Endothelial cell of umbilical vein (primary cell): ENCODE data around the gene ZNF81. TPM values are rescaled to one million over a fixed set of nuclear protein-coding genes. Genes with fewer than 3 reads are reported as not detected.

Experiments
- BruUV-seq: library from RNA; stranded (reverse); fragments of 400-500 nt; replicated peaks from 2 replicates; lab custom pipeline; 2021; lab: Mats Ljungman, UMichigan
- CTCF ChIA-PET: fragments of 300-600, 350-600 bp; sonication (Branson Sonifier 250); formaldehyde crosslinking; loops from one replicate; lab custom pipeline; 2021; ENCODE audit warnings: antibody characterized with exemption, inconsistent platforms; lab: Charles Lee
- POLR2A ChIA-PET: fragments of 300-600, 350-600 bp; sonication (Branson Sonifier 250); formaldehyde crosslinking; loops from one replicate; lab custom pipeline; 2021; ENCODE audit warnings: antibody characterized with exemption, inconsistent platforms; lab: Charles Lee
- DNase-seq: peaks from one replicate; pipeline ENCODE4 v3.0.0-alpha.2; 2011; ENCODE audit warnings: low read depth, low spot score
- FAIRE-seq: peaks from 2 replicates; lab custom pipeline; 2011; peaks lifted over from hg19 to GRCh38; lab: Jason Lieb, UNC
- H2AFZ ChIP-seq: 2 replicates; pipeline ENCODE4 v1.6.0; 2012; ENCODE audit warnings: low read depth, low read length, control low read depth, inconsistent platforms
- H3K27ac ChIP-seq: 2 replicates; pipeline ENCODE4 v1.5.1; 2011; ENCODE audit warnings: low read depth, mild to moderate bottlenecking, control low read depth, low read length, moderate library complexity; ENCODE audit not compliant: insufficient read depth
- H3K27me3 ChIP-seq, 2 experiments: 2 replicates each; pipeline versions ENCODE4 v1.6.0 to v1.6.1; 2011; ENCODE audit warnings: low read length in 2 of 2, mixed read lengths in 1 of 2; ENCODE audit not compliant: control insufficient read depth in 2 of 2, insufficient read depth in 2 of 2
- H3K36me3 ChIP-seq, 2 experiments: 2 replicates in 1 of 2; 3 replicates in 1 of 2; pipeline ENCODE4 v1.5.1; 2011; ENCODE audit warnings: low read length in 2 of 2, mild to moderate bottlenecking in 1 of 2, moderate library complexity in 1 of 2; ENCODE audit not compliant: control insufficient read depth in 2 of 2, insufficient read depth in 2 of 2; ENCODE audit errors: extremely low read depth in 1 of 2
- H3K4me1 ChIP-seq: 3 replicates; pipeline ENCODE4 v1.5.1; 2011; ENCODE audit warnings: mild to moderate bottlenecking, low read length; ENCODE audit not compliant: control insufficient read depth, insufficient read depth; ENCODE audit errors: extremely low read depth
- H3K4me2 ChIP-seq: 2 replicates; pipeline ENCODE4 v1.6.1; 2011; ENCODE audit warnings: low read length, control low read depth, mixed read lengths; ENCODE audit not compliant: insufficient read depth
- H3K4me3 ChIP-seq, 3 experiments: fragments of 200-600 bp in 1 of 3; sonication (generic), shearing (Covaris generic) in 1 of 3; replicated peaks in 1 of 3; 2 replicates each; pipeline ENCODE4 v1.5.1; 2011 to 2016; ENCODE audit warnings: control low read depth in 3 of 3, low read length in 3 of 3, mild to moderate bottlenecking in 2 of 3, inconsistent platforms in 1 of 3, low read depth in 1 of 3, moderate library complexity in 1 of 3; ENCODE audit not compliant: insufficient read depth in 1 of 3
- H3K79me2 ChIP-seq: 2 replicates; pipeline ENCODE4 v1.6.0; 2012; ENCODE audit warnings: low read length, inconsistent platforms; ENCODE audit not compliant: control insufficient read depth, insufficient read depth
- H3K9ac ChIP-seq: replicated peaks from 2 replicates; pipeline ENCODE3; 2011; ENCODE audit warnings: low read length, control low read depth; ENCODE audit not compliant: insufficient read depth; ENCODE audit errors: extremely low read depth
- H3K9me1 ChIP-seq: replicated peaks from 3 replicates; pipeline ENCODE4 v1.6.0; 2011; ENCODE audit warnings: mild to moderate bottlenecking, low read length; ENCODE audit not compliant: control insufficient read depth, insufficient read depth; ENCODE audit errors: extremely low read depth
- H3K9me3 ChIP-seq: replicated peaks from 2 replicates; pipeline ENCODE4 v1.5.1; 2012; ENCODE audit warnings: low read length, inconsistent platforms; ENCODE audit not compliant: control insufficient read depth, insufficient read depth
- H4K20me1 ChIP-seq: replicated peaks from 2 replicates; pipeline ENCODE3; 2011; ENCODE audit warnings: mild to moderate bottlenecking, low read length; ENCODE audit not compliant: control insufficient read depth, insufficient read depth; ENCODE audit errors: extremely low read depth
- CTCF ChIP-seq, 2 donors: IDR thresholded peaks; 1 replicate in 1 of 2; 2 replicates in 1 of 2; pipeline ENCODE4 v1.5.1; 2011; ENCODE audit warnings: low read length in 2 of 2, mild to moderate bottlenecking in 2 of 2, moderate library complexity in 2 of 2, control low read depth in 1 of 2, inconsistent platforms in 1 of 2, low read depth in 1 of 2; ENCODE audit not compliant: insufficient read depth in 1 of 2; ENCODE audit errors: extremely low read depth in 1 of 2
- EZH2 ChIP-seq: IDR thresholded peaks from 2 replicates; pipeline ENCODE4 v1.6.1; 2012; ENCODE audit warnings: borderline replicate concordance, low read depth, mild to moderate bottlenecking, moderate library complexity, low read length, inconsistent platforms; ENCODE audit not compliant: severe bottlenecking
- FOS ChIP-seq: IDR thresholded peaks from 2 replicates; pipeline ENCODE4 v1.6.1; 2011; ENCODE audit warnings: mild to moderate bottlenecking, low read length, moderate library complexity, borderline replicate concordance; ENCODE audit not compliant: insufficient read depth
- GATA2 ChIP-seq: IDR thresholded peaks from 2 replicates; pipeline ENCODE4 v1.7.0; 2011; ENCODE audit warnings: low read depth, mild to moderate bottlenecking, moderate library complexity, mixed read lengths, low read length; ENCODE audit not compliant: insufficient read length, insufficient read depth
- JUN ChIP-seq: IDR thresholded peaks from 2 replicates; pipeline ENCODE4 v1.6.1; 2011; ENCODE audit warnings: borderline replicate concordance, low read depth; ENCODE audit not compliant: insufficient read length, insufficient read depth
- MAX ChIP-seq: IDR thresholded peaks from 2 replicates; pipeline ENCODE4 v1.6.1; 2011; ENCODE audit not compliant: insufficient read depth, insufficient read length
- MYC ChIP-seq: IDR thresholded peaks from one replicate; pipeline ENCODE4 v1.6.1; 2011; ENCODE audit warnings: mild to moderate bottlenecking, low read depth, low read length
- POLR2A ChIP-seq: IDR thresholded peaks from 2 replicates; pipeline ENCODE4 v1.6.1; 2012; ENCODE audit warnings: low read depth, mild to moderate bottlenecking, control low read depth, low read length
- POLR2AphosphoS5 ChIP-seq: IDR thresholded peaks from 2 replicates; pipeline ENCODE4 v1.6.1; 2012; ENCODE audit warnings: low read depth, mild to moderate bottlenecking, control low read depth, low read length, moderate library complexity; ENCODE audit not compliant: insufficient read depth
- dilution Hi-C: fragments of 300-500 bp; cut with MboI; formaldehyde crosslinking; loops from one replicate; pipeline ENCODE4 v1.15.0; 2019; ENCODE audit warnings: low sequenced_read_pairs; ENCODE audit not compliant: extremely low pct_ligation_motif_present
- intact Hi-C: fragments of 100-400 bp; cut with micrococcal nuclease; formaldehyde crosslinking; loops from one replicate; pipeline ENCODE4 v1.10.0; 2022
- polyA plus RNA-seq, 4 experiments: library from polyadenylated mRNA; depleted of rRNA in 3 of 4; stranded (reverse) in 3 of 4; unstranded in 1 of 4; fragments of >200 nt; gene quantifications; 2 replicates each; pipeline versions ENCODE4 v1.2.1 to v1.2.3, GENCODE V29; 2011 to 2012; ENCODE audit warnings: missing spikeins in 1 of 4
- total RNA-seq: library from RNA; stranded (reverse); gene quantifications from 2 replicates; pipeline ENCODE4 v1.2.3, GENCODE V29; 2021

ZNF81 gene
- total and polyA plus RNA-seq, 2 donors (not counting 3 experiments of a cell fraction or from before 2014, with no cell fraction given): 2.7 to 6.4 TPM

- Histone ChIP-seq H2AFZ (no peak overlapping the region), H3K27ac (no peak overlapping the region), H3K4me2 (no peak overlapping the region), H4K20me1 (no peaks in the 10 kb centered on the region), H3K79me2 (no peaks in the 10 kb centered on the region), H3K9ac (no peak overlapping the region), H3K4me3 (no peak overlapping the region), H3K36me3 (no peaks in the 10 kb centered on the region), H3K9me3 (no peaks in the 10 kb centered on the region), H3K4me1 (no peaks in the 10 kb centered on the region), H3K9me1 (no peaks in the 10 kb centered on the region), H3K27me3 (no peaks in the 10 kb centered on the region)
- FAIRE-seq (no peak), DNase-seq (no peak)
- dilution Hi-C loops (no loop called here), intact Hi-C loops (no loop called here)
- ChIA-PET CTCF (no interaction called here), POLR2A (no interaction called here)
- BruUV-seq: no TSS peak
- TF ChIP-seq POLR2AphosphoS5 (no peak), MYC (no peak)
Measured at GRCh38 chrX:47885501-47885900, 48.8 kb downstream of the ZNF81 start.

- Histone ChIP-seq H3K4me3 (no peak overlapping the region), H3K9me3 (no peaks in the 10 kb centered on the region), H2AFZ (no peak overlapping the region), H4K20me1 (no peaks in the 10 kb centered on the region), H3K27ac (no peak overlapping the region), H3K4me1 (peaks cover 6% of the 10 kb centered on the region), H3K4me2 (no peak overlapping the region), H3K79me2 (no peaks in the 10 kb centered on the region), H3K9ac (no peak overlapping the region), H3K9me1 (no peaks in the 10 kb centered on the region), H3K36me3 (no peaks in the 10 kb centered on the region), H3K27me3 (no peaks in the 10 kb centered on the region)
- TF ChIP-seq FOS: no peak
- TF ChIP-seq POLR2AphosphoS5: no peak
- TF ChIP-seq EZH2: no peak
- no peak for TF ChIP-seq MYC
- no peak for TF ChIP-seq JUN
- no peak for TF ChIP-seq MAX
- no peak for TF ChIP-seq CTCF (IDR thresholded peaks at IDR 0.05; ENCODE audit: extremely low read depth in 1 of 2, insufficient read depth in 1 of 2, low read depth in 1 of 2, low read length in 2 of 2)
- no peak for TF ChIP-seq GATA2
- no peak for TF ChIP-seq POLR2A
- dilution Hi-C loops (no loop called here), intact Hi-C loops (no loop called here)
- CTCF ChIA-PET: no interaction called here
- no TSS peak for BruUV-seq
- no peak for FAIRE-seq
- DNase-seq: no peak
- POLR2A ChIA-PET: no interaction called here
Measured at GRCh38 chrX:47898024-47898423, 61.3 kb downstream of the ZNF81 start.
